ENCODE measurements around the gene ARHGEF39. TPM values are rescaled to one million over a fixed set of nuclear protein-coding genes. Genes with fewer than 3 reads are reported as not detected.

ARHGEF39 gene
- total and polyA plus RNA-seq, 7 donors = 0.07 to 0.79 (median 0.20) TPM; not detected in 1

- 87 to 89% (median 89%) methylated on average over 2 of the region's 2 CpGs for WGBS, 3 donors
- DNase-seq = no peak
- intact Hi-C loops (cut with DNase I) = loop anchor here in 1 of 2 donors (5.0 kb wide), 1 partner anchor 45 kb away; no protein-coding TSS in a partner anchor
Observed at GRCh38 chr9:35627575-35627974, 37.4 kb downstream of the ARHGEF39 start.

DNA sequence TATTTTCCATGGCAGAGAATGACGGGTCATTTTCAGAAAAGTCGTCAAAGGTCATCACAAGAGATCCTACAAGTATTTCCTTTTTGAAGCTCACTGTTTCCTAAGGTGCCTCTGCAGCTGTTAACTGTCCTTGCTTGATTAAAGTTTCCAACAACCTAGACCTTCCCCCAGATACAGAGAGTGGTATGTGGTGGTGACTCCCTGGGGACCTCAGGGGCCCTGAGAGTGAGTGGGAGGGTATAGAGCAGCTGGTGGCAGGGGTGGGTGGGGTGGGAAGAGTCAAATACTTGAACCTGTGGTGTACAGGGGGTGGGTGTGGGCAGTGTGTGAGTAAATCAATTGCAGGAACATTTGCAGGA is 45.2 kb downstream of the ARHGEF39 start:
- ATAC-seq (no peak), DNase-seq (no peak)
- H3K9me3 ChIP-seq = no peaks in the 10 kb centered on the region
- TF ChIP-seq, protein P1, sequence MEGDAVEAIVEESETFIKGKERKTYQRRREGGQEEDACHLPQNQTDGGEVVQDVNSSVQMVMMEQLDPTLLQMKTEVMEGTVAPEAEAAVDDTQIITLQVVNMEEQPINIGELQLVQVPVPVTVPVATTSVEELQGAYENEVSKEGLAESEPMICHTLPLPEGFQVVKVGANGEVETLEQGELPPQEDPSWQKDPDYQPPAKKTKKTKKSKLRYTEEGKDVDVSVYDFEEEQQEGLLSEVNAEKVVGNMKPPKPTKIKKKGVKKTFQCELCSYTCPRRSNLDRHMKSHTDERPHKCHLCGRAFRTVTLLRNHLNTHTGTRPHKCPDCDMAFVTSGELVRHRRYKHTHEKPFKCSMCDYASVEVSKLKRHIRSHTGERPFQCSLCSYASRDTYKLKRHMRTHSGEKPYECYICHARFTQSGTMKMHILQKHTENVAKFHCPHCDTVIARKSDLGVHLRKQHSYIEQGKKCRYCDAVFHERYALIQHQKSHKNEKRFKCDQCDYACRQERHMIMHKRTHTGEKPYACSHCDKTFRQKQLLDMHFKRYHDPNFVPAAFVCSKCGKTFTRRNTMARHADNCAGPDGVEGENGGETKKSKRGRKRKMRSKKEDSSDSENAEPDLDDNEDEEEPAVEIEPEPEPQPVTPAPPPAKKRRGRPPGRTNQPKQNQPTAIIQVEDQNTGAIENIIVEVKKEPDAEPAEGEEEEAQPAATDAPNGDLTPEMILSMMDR (IDR thresholded peaks at IDR 0.05) = no peak
- H3K27me3 ChIP-seq (ENCODE audit: insufficient read depth in 3 of 3, low read length in 2 of 3) = peaks cover 0 to 2% (median 0%) of the 10 kb centered on the region in 3 donors
- peaks cover 4% of the 10 kb centered on the region for H3K4me1 ChIP-seq
- no peaks in the 10 kb centered on the region for H3K36me3 ChIP-seq (ENCODE audit: insufficient read depth in 1 of 2, low read depth in 1 of 2)
- intact Hi-C loops (cut with DNase I) = no loop called here
- no peak overlapping the region for H3K27ac ChIP-seq
- H3K4me3 ChIP-seq = no peak overlapping the region
- WGBS, 3 donors = 55 to 72% (median 64%) methylated on average over 2 of the region's 2 CpGs

More at GRCh38 chr9:35627575-35627974, 37.4 kb downstream of the ARHGEF39 start:
- ATAC-seq = no peak
- Histone ChIP-seq H3K4me1 (no peaks in the 10 kb centered on the region), H3K4me3 (no peak overlapping the region), H3K9me3 (no peaks in the 10 kb centered on the region), H3K36me3 (ENCODE audit: insufficient read depth in 1 of 2, low read depth in 1 of 2) (no peaks in the 10 kb centered on the region), H3K27ac (no peak overlapping the region), H3K27me3 (ENCODE audit: insufficient read depth in 3 of 3, low read length in 2 of 3) (no peaks in the 10 kb centered on the region)
- TF ChIP-seq, protein P1 (IDR thresholded peaks at IDR 0.05) = no peak

- H3K4me1 ChIP-seq = peaks cover 4% of the 10 kb centered on the region
- TF ChIP-seq, protein P1 (IDR thresholded peaks at IDR 0.05) = no peak
- 87 to 91% (median 90%) methylated on average over 17 of the region's 17 CpGs for WGBS, 3 donors
- H3K36me3 ChIP-seq (ENCODE audit: insufficient read depth in 1 of 2, low read depth in 1 of 2) = no peaks in the 10 kb centered on the region
- peaks cover 0 to 2% (median 0%) of the 10 kb centered on the region in 3 donors for H3K27me3 ChIP-seq (ENCODE audit: insufficient read depth in 3 of 3, low read length in 2 of 3)
- intact Hi-C loops (cut with DNase I) = no loop called here
- no peaks in the 10 kb centered on the region for H3K9me3 ChIP-seq
- no peak for ATAC-seq
- H3K27ac ChIP-seq = no peak overlapping the region
- H3K4me3 ChIP-seq = no peak overlapping the region
- peak in 1 of 2 donors; percentile 56 for DNase-seq
Observed at GRCh38 chr9:35618854-35619799, 45.9 kb downstream of the ARHGEF39 start.

GRCh38 chr9:35618325-35618727 is 46.7 kb downstream of the ARHGEF39 start, which contains the start of gene CD72:
Gene CD72 (minus strand): TSS chr9:35618413. CDS start chr9:35618303, 110 bp downstream.
- H3K27me3 ChIP-seq (ENCODE audit: insufficient read depth in 3 of 3, low read length in 2 of 3) = peaks cover 0 to 2% (median 0%) of the 10 kb centered on the region in 3 donors
- no peaks in the 10 kb centered on the region for H3K9me3 ChIP-seq
- ATAC-seq (no peak), DNase-seq (peak in 1 of 2 donors; percentile 46)
- H3K27ac ChIP-seq = no peak within 1 kb of the TSS
- H3K4me1 ChIP-seq = peaks cover 4% of the 10 kb centered on the region
- TF ChIP-seq, protein P1 (IDR thresholded peaks at IDR 0.05) = no peak
- WGBS, 3 donors = 70 to 79% (median 73%) methylated on average over 7 of the region's 7 CpGs
- H3K36me3 ChIP-seq (ENCODE audit: insufficient read depth in 1 of 2, low read depth in 1 of 2) = no peaks in the 10 kb centered on the region
- peak within 1 kb of the TSS; percentile 61 for H3K4me3 ChIP-seq
- intact Hi-C loops (cut with DNase I) = no loop called here

Data from psoas muscle (tissue), 8 donors.